Ovary (tissue), 9 donors: ENCODE measurements around the gene FLG. TPM values are rescaled to one million over a fixed set of nuclear protein-coding genes. Genes with fewer than 3 reads are reported as not detected.

Experiments used
- DNase-seq, 5 donors: peaks; one replicate each; pipeline ENCODE4 v3.0.0-alpha.2; 2019 to 2020
- H3K27ac ChIP-seq, 2 donors: fragments of 200-600 bp; one replicate each; pipeline versions ENCODE4 v1.5.1 to v1.8.0; 2019 to 2022
- H3K27me3 ChIP-seq: fragments of 200-600 bp; one replicate; pipeline ENCODE4 v1.8.0; 2022
- H3K36me3 ChIP-seq: fragments of 200-600 bp; sonication (generic); one replicate; pipeline ENCODE4 v1.5.1; 2019
- H3K4me1 ChIP-seq: one replicate; pipeline ENCODE4 v1.8.1; 2013; ENCODE audit warnings: mild to moderate bottlenecking, moderate library complexity; ENCODE audit not compliant: insufficient read depth
- H3K4me3 ChIP-seq: fragments of 200-600 bp; sonication (generic); one replicate; pipeline ENCODE4 v1.5.1; 2017
- H3K9me3 ChIP-seq, 2 donors: fragments of 200-600 bp in 1 of 2; sonication (generic) in 1 of 2; one replicate each; pipeline versions ENCODE4 v1.5.1 to v1.8.1; 2013 to 2019; ENCODE audit warnings: mild to moderate bottlenecking in 1 of 2, moderate library complexity in 1 of 2
- EP300 ChIP-seq: sonication (generic); formaldehyde crosslinking; IDR thresholded peaks from one replicate; pipeline ENCODE4 v1.6.1; 2017; ENCODE audit warnings: antibody characterized with exemption
- POLR2A ChIP-seq: fragments of 450-650 bp; IDR thresholded peaks from one replicate; pipeline ENCODE4 v1.6.1; 2017; ENCODE audit warnings: antibody characterized with exemption, mild to moderate bottlenecking, moderate library complexity
- WGBS, 3 donors: extraction: QIAGEN DNeasy Blood & Tissue Kit in 1 of 3; methylation state at CpG; one replicate each; pipeline versions ENCODE4 v1.1.5 to v1.1.7; 2013 to 2017; 5-methylcytosine and 5-hydroxymethylcytosine counted together
- intact Hi-C, 4 donors: fragments of 100-400 bp; cut with DNase I; formaldehyde crosslinking; loops; one replicate each; pipeline versions ENCODE4 v1.11.0 to v1.15.1; 2022 to 2023
- polyA plus RNA-seq, 2 donors: library from polyadenylated mRNA; stranded (reverse); fragments of 200-250 nt in 1 of 2; fragments of 350-450 nt in 1 of 2; fragmentation: Illumina TruSeq in 1 of 2; extraction: RNeasy Lipid Tissue Mini Kit (QIAGEN cat#74804) in 1 of 2; gene quantifications; one replicate each; pipeline ENCODE4 v1.2.3, GENCODE V29; 2013 to 2014
- total RNA-seq, 7 donors: library from RNA; depleted of rRNA in 2 of 7; stranded (reverse); fragments of >200 nt in 2 of 7; fragmentation: NEBNext Ultra II Directional in 3 of 7; extraction: Animal tissue kit (Norgen Biotek cat#: 25700) in 3 of 7; gene quantifications; one replicate each; pipeline versions ENCODE4 v1.1.0 to v1.2.4, GENCODE V29; 2016 to 2023
- TF ChIP-seq, protein P1 (sequence below), 3 donors: fragments of 450-650 bp in 2 of 3; fragments of 200-600 bp in 1 of 3; IDR thresholded peaks; one replicate each; pipeline versions ENCODE4 v1.5.1 to v1.8.0; 2016 to 2022; ENCODE audit warnings: antibody characterized with exemption in 3 of 3, mild to moderate bottlenecking in 1 of 3
- donor health status: DM: no; HTN: no; CAD: no; lungs with moderate emphysema.
- donor health status: DM: no; HTN: no; CAD: no.
- donor health status: Bipolar disorder and iron deficiency.
- donor health status: DM: yes; HTN: yes; CAD: no.
- donor health status: DM: no; HTN: no; CAD: no.
- donor health status: DM: yes; HTN: yes; CAD: no.

FLG gene
- total and polyA plus RNA-seq, 9 donors, result 0.01 TPM; not detected in 8

DNA sequence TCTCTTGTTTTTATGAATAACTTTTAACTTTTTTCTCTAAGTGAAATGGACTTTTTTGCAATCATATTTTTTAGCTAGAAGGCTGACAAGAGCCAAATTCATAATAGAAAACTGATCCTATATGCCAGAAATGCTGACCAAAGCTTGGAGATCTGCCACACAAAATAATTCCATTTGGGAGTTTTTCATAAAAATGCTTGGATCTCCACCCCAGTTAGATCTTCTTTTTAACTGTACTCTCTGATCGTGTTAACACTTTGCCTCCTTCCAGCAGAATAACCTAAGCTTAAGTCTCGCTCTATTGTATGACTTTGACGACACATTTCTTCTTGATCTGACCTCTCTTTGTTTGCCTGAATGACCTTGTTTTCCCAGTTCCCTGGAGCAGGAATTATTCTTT, 18.0 kb upstream of the FLG start:
- H3K9me3 ChIP-seq, result no peaks in the 10 kb centered on the region
- H3K4me3 ChIP-seq, result no peak overlapping the region
- no peaks in the 10 kb centered on the region for H3K4me1 ChIP-seq
- H3K27ac ChIP-seq, result no peak overlapping the region
- DNase-seq, result no peak
- TF ChIP-seq POLR2A (no peak), EP300 (no peak)
- TF ChIP-seq, protein P1, sequence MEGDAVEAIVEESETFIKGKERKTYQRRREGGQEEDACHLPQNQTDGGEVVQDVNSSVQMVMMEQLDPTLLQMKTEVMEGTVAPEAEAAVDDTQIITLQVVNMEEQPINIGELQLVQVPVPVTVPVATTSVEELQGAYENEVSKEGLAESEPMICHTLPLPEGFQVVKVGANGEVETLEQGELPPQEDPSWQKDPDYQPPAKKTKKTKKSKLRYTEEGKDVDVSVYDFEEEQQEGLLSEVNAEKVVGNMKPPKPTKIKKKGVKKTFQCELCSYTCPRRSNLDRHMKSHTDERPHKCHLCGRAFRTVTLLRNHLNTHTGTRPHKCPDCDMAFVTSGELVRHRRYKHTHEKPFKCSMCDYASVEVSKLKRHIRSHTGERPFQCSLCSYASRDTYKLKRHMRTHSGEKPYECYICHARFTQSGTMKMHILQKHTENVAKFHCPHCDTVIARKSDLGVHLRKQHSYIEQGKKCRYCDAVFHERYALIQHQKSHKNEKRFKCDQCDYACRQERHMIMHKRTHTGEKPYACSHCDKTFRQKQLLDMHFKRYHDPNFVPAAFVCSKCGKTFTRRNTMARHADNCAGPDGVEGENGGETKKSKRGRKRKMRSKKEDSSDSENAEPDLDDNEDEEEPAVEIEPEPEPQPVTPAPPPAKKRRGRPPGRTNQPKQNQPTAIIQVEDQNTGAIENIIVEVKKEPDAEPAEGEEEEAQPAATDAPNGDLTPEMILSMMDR (IDR thresholded peaks at IDR 0.05), result no peak
- intact Hi-C loops, result no loop called here
- H3K36me3 ChIP-seq, result no peaks in the 10 kb centered on the region
- no peaks in the 10 kb centered on the region for H3K27me3 ChIP-seq
- WGBS, 3 donors, result 52 to 60% (median 52%) methylated on average over 3 of the region's 3 CpGs

GRCh38 chr1:152335399-152335798, 10.4 kb upstream of the FLG start:
- Histone ChIP-seq H3K27ac (no peak overlapping the region), H3K4me1 (no peaks in the 10 kb centered on the region), H3K36me3 (no peaks in the 10 kb centered on the region), H3K4me3 (no peak overlapping the region), H3K9me3 (no peaks in the 10 kb centered on the region), H3K27me3 (no peaks in the 10 kb centered on the region)
- TF ChIP-seq EP300 (no peak), POLR2A (no peak)
- TF ChIP-seq, protein P1 (IDR thresholded peaks at IDR 0.05), result no peak
- intact Hi-C loops, result no loop called here
- DNase-seq, result no peak
- WGBS, 3 donors, result 21 to 48% (median 38%) methylated on average over 7 of the region's 7 CpGs

DNA sequence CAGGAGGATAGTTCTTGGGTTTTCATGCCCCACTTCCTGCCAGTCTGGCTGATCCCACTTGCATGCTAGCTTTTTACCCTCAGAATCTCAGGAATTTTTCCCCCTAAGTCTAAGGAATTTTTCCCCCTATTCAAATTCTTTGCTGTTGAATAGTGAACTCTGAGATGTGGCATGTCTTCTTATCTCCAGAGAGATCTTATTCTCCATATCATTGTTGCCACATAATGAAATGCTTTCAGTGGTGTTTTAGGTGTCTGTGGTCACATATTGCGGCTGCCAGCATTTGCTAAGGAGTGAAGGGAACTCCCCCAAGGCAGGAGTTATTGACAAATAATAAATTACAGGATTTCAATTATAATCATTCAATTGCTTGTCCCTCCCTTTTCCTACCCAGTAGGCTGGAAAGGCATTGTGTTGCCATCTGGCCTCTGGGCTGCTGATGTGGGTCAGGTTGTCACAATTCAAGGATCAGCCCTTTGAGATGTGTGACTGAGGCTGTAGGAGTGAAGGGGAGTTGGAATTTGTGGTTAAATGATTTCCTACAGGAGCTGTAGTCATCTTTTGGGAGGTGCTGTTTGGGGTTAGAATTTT, 3.9 kb upstream of the FLG start:
- no peaks in the 10 kb centered on the region for H3K4me1 ChIP-seq
- intact Hi-C loops, result no loop called here
- 81 to 95% (median 86%) methylated on average over 1 of the region's 1 CpG for WGBS, 3 donors
- H3K27me3 ChIP-seq, result no peaks in the 10 kb centered on the region
- H3K4me3 ChIP-seq, result no peak overlapping the region
- TF ChIP-seq POLR2A, result no peak
- no peak for TF ChIP-seq EP300
- TF ChIP-seq, protein P1 (IDR thresholded peaks at IDR 0.05), result no peak
- no peaks in the 10 kb centered on the region for H3K9me3 ChIP-seq
- H3K27ac ChIP-seq, result no peak overlapping the region
- no peak for DNase-seq
- no peaks in the 10 kb centered on the region for H3K36me3 ChIP-seq

- H3K4me1 ChIP-seq, result no peaks in the 10 kb centered on the region
- H3K27me3 ChIP-seq, result no peaks in the 10 kb centered on the region
- H3K4me3 ChIP-seq, result no peak overlapping the region
- no peak for DNase-seq
- WGBS, 3 donors, result 87 to 98% (median 92%) methylated on average over 1 of the region's 1 CpG
- H3K36me3 ChIP-seq, result no peaks in the 10 kb centered on the region
- no peak overlapping the region for H3K27ac ChIP-seq
- intact Hi-C loops, result no loop called here
- no peaks in the 10 kb centered on the region for H3K9me3 ChIP-seq
- TF ChIP-seq, protein P1 (IDR thresholded peaks at IDR 0.05), result no peak
- no peak for TF ChIP-seq EP300
Measured at GRCh38 chr1:152313970-152314369, 11.1 kb downstream of the FLG start.
